Measurements from ENCODE around the gene TNNC1. TPM values are rescaled to one million over a fixed set of nuclear protein-coding genes. Genes with fewer than 3 reads are reported as not detected.

TNNC1 gene
- total and polyA plus RNA-seq, 8 donors, result 16.7 to 117 (median 33.9) TPM

DNA sequence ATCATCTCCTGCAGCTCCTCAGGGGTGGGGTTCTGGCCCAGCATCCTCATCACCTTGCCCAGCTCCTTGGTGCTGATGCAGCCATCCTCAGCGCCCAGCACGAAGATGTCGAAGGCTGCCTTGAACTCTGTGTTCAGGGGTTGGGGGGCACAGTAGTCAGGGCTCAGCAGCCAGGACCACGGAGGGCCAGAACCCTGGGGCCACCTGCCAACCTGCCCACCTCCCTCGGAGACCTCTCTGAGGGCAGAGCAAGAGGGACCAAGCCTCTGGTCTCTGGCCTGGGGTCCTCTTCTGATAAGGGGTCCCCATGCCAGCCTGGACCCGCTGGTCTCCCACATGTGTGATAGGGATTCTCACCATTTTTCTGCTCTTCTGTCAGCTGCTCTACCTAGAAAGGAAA lies 1.7 kb downstream of the TNNC1 start:
- peaks cover 6 to 37% of the 10 kb centered on the region in 2 donors for H3K4me1 ChIP-seq
- DNase-seq, result no peak
- intact Hi-C loops (cut with DNase I), result no loop called here

GRCh38 chr3:52451237-52452083 lies 2.4 kb downstream of the TNNC1 start:
- no peak for TF ChIP-seq CTCF (IDR thresholded peaks at IDR 0.05)
- Histone ChIP-seq H3K4me3 (no peak overlapping the region), H3K27me3 (no peaks in the 10 kb centered on the region), H3K9me3 (no peaks in the 10 kb centered on the region), H3K36me3 (no peaks in the 10 kb centered on the region), H3K4me1 (peaks cover 3 to 37% of the 10 kb centered on the region in 2 donors), H3K27ac (no peak overlapping the region)
- no peak for DNase-seq
- intact Hi-C loops (cut with DNase I), result no loop called here
- ATAC-seq, result no peak

More for the DNA sequence above, 1.7 kb downstream of the TNNC1 start:
- no peak for ATAC-seq
- Histone ChIP-seq H3K4me3 (no peak overlapping the region), H3K36me3 (no peaks in the 10 kb centered on the region), H3K9me3 (no peaks in the 10 kb centered on the region), H3K27me3 (no peaks in the 10 kb centered on the region), H3K27ac (no peak overlapping the region)
- no peak for TF ChIP-seq CTCF (IDR thresholded peaks at IDR 0.05)

DNA sequence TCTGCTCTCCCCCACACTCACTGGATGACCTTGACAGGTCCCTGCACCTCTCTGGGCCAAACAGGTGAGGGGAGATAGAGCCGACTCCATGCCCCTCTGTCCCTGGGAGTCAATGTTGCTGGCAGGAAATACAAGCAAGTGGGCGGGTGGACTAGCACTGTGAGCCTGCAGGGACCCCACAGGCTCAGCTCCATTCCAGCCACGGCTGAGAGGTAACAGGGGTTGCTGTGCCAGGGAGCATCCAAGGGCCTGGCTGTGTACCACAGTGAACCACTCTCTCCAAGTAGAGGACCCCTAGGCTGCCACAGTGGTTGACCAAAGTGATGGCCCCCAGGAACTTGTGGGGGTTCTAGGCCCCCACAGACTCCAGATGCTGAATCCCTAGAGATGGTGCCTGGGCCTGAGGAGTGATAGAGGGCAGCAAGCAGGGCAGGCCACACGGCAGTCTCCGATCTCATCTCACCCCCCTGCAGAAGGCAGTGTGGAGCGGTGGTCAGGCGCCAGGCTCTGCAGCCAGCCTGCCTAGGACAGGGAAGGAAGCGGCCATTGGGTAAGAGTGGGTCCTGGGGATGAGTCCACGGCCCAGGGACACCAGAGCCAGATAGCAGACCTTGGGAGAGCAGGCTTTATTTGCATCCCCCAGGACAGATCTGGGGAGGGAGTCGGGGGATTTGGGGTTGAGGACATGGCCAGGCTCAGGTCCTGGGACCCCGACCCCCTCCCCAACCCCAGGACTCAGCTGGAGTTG lies 3.2 kb downstream of the TNNC1 start:
- intact Hi-C loops (cut with DNase I), result no loop called here
- Histone ChIP-seq H3K4me3 (no peak overlapping the region), H3K9me3 (no peaks in the 10 kb centered on the region), H3K27ac (no peak overlapping the region), H3K27me3 (no peaks in the 10 kb centered on the region), H3K4me1 (peaks cover 0 to 33% of the 10 kb centered on the region in 2 donors), H3K36me3 (no peaks in the 10 kb centered on the region)
- ATAC-seq, result no peak
- peak in 1 of 4 donors; percentile 57 for DNase-seq
- no peak for TF ChIP-seq CTCF (IDR thresholded peaks at IDR 0.05)

DNA sequence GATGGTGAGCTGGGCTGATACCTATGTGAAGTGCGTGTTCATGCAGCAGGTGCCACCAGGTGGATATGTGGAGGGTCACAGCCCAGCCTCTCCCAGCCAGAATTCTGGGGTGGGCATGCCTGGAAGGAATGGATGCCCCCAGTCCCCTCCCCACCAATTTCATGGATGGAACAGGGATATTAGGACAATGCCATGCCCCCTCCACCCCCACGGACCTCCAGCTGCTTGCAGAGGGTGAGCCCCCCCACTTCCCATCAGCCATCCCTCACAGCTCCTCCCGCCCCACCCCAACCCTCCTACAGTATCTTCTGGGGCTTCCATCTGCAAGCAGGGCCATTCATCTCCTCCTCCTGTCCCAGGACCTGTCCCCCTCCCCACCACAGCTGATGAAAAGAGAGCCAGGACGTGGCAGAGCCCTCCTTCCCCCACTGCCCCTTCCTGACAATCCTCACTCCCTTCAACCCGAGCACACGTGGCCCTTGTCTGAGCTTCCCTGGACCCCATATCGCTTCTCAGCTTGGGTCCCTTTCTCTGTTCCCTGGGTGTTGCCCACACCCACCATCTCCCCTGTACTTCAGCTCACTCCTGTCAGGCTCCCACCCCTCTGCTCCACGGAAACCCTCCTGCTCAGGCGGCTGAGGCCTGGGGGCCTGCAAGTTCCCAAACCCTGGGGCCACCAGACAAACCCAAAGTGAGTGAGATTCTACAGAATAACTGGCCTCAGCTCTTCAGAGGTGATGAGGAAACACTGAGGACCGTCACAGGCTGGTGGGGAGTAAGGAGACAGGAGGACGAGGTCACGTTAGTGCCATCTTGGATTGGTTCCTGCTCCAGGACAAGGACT lies 6.1 kb downstream of the TNNC1 start:
- H3K27ac ChIP-seq, result no peak overlapping the region
- H3K36me3 ChIP-seq, result no peaks in the 10 kb centered on the region
- H3K4me3 ChIP-seq, result no peak overlapping the region
- intact Hi-C loops (cut with DNase I), result loop anchor here in 1 of 2 donors (10.0 kb wide), 1 partner anchor 213 kb away; the partner anchor contains the start of gene TWF2
- H3K4me1 ChIP-seq, result peaks cover 0 to 26% of the 10 kb centered on the region in 2 donors
- ATAC-seq (no peak), DNase-seq (no peak)
- no peaks in the 10 kb centered on the region for H3K9me3 ChIP-seq
- no peak for TF ChIP-seq CTCF (IDR thresholded peaks at IDR 0.05)
- H3K27me3 ChIP-seq, result no peaks in the 10 kb centered on the region

All from left lung (tissue), 10 donors.